HG02852 (cell line): ENCODE data around the gene CAPS.
"Not testable (repeated sequence)": the region's sequence is repeated elsewhere in the genome, so short reads cannot be mapped to it uniquely, and the experiment has no call there.

Source experiments
- ATAC-seq: cut with Tn5 transposase; IDR thresholded peaks from one replicate; pipeline ENCODE4 v1.9.1; 2021; ENCODE audit warnings: mild to moderate bottlenecking, moderate library complexity; ENCODE audit not compliant: unreplicated experiment

Gene CAPS

GRCh38 chr19:5913739-5914357 lies at the start of gene CAPS:
TSS of gene CAPS (plus strand) at chr19:5914254. CDS start at chr19:5914407, 153 bp downstream.
- ATAC-seq = no peak

- no peak for ATAC-seq
Measured at GRCh38 chr19:5864725-5865486, 49.1 kb upstream of the CAPS start.

DNA sequence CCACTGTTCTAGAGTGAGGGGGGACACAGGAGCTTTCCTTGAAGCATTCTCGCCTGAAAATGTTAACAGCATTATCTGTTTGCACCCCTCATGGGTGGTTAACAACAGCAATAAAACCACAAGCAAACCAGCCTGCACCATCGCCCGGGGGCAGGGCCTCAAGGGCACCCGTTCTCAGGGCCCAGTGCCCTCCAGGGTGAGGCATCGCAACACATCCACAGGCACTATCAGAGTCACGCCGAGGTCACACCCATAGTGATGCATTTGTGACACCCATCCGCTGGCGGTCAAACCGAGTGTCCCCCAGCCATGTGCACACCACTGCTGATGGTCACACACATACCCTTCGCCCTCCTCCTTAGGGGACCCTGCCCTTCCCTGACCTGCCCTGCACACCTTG lies 48.3 kb upstream of the CAPS start:
- ATAC-seq = no peak

DNA sequence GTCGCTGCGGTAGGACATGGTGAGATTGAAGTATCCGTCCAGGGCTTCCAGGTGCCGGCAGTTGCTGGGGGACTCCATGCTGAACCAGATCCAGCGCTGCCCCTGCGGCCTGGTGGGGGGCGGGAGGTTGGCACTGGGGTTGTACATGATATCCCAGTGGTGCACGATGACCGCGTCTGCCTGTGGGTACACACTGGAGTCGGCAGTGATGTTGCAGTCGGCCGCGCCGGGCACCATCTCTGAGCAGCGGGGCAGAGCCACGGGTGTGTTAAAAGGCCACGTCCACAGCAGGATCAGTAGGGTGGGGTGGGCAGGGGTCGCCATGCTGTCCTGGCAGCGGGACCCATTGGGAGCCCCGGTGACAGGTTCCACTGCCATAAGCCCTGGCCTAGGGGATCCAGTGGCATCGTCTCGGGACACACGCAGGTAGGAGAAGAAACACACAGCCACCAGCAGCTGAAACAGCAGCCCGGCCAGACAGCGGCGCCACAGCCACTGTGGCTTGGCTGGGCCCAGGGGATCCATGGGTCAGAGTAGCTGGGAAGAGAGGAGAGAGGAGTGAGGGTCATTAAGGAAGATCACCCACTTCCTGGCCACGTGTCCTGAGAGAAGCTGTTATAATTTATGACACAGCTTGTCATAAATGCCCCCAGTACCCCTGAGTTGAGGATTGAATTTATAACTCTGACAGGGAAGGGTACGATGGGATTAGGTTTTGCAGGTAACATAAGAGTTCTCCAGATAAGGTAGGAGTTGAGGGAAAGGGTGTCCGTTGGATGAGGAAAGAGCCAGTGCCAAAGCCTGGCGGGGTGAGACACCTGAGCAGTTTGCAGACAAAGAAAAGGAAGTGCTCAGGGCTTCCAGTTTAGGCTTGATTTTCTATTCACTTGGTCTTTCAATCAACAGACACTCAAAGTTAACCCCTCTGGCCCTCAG lies 46.6 kb upstream of the CAPS start:
- no peak for ATAC-seq

DNA sequence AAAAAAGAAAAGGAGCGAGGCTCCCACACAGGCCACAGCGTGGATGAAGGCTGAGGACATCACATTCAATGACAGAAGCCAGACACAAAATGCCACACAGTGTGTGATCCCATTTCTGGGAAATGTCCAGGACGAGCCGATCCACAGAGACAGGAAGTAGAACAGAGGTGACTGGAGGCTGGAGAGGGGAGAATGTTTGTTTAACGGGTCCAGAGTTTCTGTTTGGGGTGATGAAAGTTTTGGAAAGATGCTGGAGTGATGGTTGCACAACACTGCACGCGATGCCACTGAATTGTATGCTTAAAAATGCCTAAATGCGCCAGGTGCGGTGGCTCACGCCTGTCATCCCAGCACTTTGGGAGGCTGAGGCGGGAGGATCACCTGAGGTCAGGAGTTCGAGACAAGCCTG lies 43.1 kb upstream of the CAPS start:
- ATAC-seq = no peak

GRCh38 chr19:5873617-5874199 lies 40.3 kb upstream of the CAPS start:
- no peak for ATAC-seq

GRCh38 chr19:5874496-5874895 lies 39.6 kb upstream of the CAPS start:
- not testable (repeated sequence) for ATAC-seq

DNA sequence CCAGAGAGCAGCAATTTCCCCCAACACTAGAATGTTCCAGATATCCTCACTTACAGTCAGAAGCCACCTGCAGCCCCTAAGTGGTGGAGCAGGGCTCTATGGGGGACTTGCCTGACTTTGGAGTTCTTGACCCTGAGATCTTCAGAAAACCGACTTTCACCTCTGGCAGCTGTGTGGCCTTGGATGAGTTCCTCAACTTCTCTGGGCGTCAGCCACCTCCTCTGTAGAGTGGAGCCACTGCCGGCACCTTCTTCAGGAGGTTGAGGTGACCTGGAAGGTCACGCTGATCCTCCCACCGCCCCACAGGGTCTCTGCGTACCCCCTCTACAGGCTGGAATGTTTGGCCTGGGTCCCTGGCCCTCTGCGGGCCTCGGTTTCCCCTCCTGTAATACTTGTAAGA lies 36.6 kb upstream of the CAPS start:
- ATAC-seq = no peak

DNA sequence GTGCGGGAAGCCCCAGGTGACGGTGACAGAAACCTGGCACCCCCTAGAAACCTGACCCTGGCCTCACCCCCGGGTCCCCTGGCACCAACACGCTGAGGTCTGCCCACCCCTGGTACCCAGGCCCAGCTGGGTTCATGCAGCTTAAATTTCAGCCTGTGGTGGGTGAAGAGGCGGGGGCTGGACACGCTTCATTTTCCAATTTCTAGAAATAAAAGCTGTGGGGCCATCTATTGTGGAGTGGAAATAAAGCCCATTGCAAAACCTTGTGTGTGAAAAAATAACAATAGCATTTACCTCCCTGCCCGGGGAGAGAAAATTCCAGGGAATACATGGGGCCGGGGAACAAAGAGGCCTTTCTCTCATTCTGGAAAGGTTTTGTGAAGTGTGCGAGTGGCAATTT lies 36.2 kb upstream of the CAPS start:
- no peak for ATAC-seq

DNA sequence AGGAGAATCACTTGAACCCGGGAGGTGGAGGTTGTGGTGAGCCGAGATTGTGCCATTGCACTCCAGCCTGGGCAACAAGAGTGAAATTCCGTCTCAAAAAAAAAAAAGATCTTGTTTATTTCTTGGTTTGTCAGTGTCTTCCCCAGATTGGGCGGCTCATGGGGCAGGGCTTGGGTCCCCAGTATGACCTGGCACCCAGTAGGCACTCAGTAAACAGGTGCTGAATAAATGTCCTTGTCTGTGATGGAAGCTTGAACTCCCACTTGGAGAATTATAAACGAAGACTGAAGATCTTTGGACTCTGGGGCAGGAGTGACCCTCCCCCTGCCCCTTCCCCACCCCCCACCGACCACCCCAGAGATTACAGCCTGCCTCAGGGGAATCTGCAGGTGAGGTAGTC lies 33.9 kb upstream of the CAPS start:
- ATAC-seq = no peak

DNA sequence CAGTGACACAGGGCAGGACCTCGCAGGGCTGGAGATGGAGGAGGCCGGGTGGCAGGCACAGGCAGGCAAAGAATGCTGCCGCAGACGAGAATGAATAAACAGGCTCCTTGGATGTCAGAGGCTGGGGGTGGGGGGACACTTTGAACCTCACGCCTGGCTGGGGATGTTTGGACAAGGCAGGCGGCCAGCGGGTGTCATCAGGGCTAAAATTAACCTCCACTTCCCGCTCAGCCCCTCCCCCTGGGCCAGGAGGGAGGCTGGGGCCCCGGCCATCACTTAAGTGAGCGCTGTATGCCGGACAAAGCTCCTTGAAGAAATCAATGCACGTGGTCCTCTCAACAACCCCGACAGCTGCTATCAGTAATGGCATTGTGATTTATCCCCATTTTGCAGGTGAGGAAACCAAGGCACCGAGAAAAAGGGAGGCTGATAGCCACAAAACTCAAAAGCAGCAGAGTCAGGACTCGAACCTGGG lies 33.4 kb upstream of the CAPS start:
- no peak for ATAC-seq

DNA sequence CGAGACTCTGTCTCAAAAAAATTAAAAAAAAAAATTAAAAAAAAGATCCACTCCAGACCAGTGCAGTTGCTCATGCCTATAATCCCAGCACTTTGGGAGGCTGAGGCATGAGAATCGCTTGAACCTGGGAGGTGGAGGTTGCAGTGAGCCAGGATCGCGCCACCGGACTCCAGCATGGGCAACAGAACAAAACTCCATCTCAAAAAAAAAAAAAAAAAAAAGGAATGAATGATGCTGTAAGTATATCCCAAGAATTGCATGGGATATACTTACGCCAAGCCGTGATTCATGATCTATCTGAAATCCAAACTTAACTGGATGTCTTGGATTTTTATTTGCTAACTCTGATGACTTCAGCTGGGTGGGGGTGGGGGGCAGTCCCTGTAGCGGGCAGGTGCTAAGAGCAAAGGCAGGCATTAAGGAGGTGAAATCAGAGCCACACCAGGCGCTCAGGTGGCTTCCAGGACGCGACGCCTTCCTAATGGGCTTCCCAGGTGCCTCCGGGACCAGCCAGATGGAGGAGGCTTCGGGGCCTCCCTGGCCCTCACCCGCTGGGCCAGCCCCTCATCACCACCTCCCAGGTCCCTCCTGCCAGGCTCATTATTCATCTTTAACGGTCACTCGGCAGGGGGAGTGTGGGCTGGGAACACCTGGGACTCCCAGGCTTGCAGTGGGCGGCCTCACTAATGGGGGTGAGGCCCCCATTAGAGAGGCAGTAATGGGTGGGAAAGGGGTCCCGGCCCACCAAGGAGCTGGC lies 32.3 kb upstream of the CAPS start:
- ATAC-seq = no peak

DNA sequence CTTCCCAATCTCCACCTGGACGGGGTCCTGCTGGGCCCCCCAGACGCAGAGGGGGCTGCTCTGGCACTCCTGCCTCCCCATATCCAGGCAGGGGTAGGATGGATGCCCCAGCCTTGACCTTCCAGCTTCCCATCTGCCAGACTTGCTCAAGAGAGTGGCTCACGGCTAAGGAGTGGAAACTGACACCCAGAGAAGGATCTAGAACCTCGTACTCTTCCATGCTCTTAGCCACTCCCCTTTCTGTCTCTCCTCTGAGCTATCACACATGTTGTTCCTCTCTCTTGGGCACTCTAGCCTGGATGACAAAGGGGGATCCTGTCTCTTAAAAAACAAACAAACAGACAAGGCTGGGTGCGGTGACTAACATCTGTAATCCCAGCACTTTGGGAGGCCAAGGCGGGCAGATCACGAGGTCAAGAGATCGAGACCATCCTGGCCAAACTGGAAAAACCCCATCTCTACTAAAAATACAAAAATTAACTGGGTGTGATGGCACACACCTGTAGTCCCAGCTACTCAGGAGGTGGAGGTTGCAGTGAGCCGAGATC lies 31.6 kb upstream of the CAPS start:
- ATAC-seq = no peak

- ATAC-seq = not testable (repeated sequence)
Measured at GRCh38 chr19:5883157-5883873, 30.7 kb upstream of the CAPS start.

DNA sequence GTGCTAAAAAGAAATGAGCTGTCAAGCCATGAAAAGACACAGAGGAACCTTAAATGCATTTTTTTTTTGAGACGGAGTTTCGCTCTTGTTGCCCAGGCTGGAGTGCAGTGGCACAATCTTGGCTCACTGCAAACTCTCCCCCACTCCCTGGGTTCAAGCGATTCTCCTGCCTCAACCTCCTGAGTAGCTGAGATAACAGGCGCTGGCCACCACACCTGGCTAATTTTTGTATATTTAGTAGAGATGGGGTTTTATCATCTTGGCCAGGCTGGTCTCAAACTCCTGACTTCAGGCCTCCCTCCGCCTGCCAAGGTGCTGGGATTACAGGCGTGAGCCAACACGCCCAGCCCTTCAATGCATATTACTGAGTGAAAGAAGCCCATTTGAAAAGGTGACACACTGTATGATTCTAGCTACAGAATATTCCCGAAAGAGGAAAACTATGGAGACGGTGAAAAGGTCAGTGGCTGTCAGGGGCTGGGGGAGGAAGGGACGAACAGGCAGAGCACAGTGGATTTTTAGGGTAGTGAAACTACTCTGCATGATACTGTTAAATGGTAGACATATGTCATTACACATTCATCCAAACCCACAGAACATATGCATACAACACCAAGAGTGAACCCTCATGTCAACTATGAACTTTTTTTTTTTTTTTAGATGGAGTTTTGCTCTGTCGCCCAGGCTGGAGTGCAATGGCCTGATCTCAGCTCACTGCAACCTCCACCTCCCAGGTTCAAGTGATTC lies 29.8 kb upstream of the CAPS start:
- ATAC-seq = not testable (repeated sequence)

DNA sequence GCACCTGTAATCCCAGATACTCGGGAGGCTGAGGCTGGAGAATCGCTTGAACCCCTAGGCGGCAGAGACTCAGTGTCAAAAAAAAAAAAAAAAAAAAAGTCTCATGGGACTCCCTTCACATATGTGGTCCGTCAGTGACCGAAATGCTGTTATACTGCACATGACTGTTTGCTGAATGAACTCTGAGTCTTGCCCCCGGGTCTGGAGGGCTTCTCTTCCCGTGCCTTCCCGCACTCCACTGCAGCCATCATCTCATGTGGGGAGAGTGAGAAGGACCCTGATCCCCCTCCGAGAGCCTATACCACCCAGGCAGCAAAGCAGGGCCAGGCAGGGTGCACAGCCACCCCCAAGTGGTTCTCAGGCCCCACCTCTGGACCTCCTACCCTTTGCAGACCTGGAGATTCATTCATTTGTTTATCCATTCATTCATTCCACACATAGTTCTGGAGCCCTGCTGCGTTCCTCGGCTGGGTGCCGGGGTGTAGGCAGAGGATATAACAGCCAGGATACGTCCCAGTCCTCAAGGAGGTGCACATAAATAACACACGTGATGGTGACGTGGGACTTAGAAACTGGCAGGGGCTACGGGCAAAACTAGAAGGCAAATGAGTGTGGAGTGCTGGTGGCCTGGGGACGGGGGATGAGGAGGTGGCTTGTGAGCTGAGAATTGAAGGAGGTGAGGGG lies 24.6 kb upstream of the CAPS start:
- no peak for ATAC-seq

DNA sequence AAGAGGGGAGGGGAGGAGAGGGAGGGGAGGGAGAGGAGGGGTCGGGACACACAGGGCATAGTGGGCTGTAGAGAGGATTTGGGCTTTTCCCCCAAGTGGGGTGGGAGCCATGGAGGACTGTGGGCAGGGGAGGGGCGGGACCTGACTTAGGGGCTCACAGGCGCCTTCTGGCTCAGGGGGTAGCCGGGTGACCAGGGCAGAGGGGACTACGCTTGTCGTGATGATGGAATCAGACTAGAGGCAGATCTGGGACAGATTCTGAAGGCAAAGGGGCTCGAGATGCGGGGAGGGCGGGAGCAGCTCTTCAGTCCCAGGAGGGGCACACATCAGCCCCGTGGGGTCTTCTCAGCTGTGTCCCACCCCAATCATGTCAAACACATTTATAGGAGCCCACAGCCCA lies 24.0 kb upstream of the CAPS start:
- no peak for ATAC-seq

GRCh38 chr19:5891572-5891937 lies 22.5 kb upstream of the CAPS start:
- ATAC-seq = no peak
